Activated T-helper 9 cell treated with anti-CD3 and anti-CD28 coated beads, Interleukin-2, amount 50 U/mL, for 16 hours (primary cell): Measurements from ENCODE around the gene SUSD1.

Experiments used
- DNase-seq: peaks from one replicate; pipeline ENCODE4 v3.0.0-alpha.2; 2020; ENCODE audit warnings: low read depth

SUSD1 gene

GRCh38 chr9:112012026-112012902 is 162.8 kb downstream of the SUSD1 start:
- no peak for DNase-seq

- DNase-seq, result no peak
Measured at GRCh38 chr9:112011051-112011620, 164.0 kb downstream of the SUSD1 start.

GRCh38 chr9:112010537-112010936 is 164.6 kb downstream of the SUSD1 start:
- DNase-seq, result no peak

GRCh38 chr9:112009656-112010055 is 165.4 kb downstream of the SUSD1 start:
- DNase-seq, result no peak

- DNase-seq, result no peak
Measured at GRCh38 chr9:112007575-112008240, 167.4 kb downstream of the SUSD1 start.

GRCh38 chr9:112006361-112007020 is 168.6 kb downstream of the SUSD1 start:
- DNase-seq, result no peak

- no peak for DNase-seq
Measured at GRCh38 chr9:112005939-112006338, 169.2 kb downstream of the SUSD1 start.

GRCh38 chr9:112003538-112003937 is 171.6 kb downstream of the SUSD1 start:
- no peak for DNase-seq

- DNase-seq, result no peak
Measured at GRCh38 chr9:112002847-112003457, 172.1 kb downstream of the SUSD1 start.

GRCh38 chr9:112002131-112002846 is 172.8 kb downstream of the SUSD1 start:
- DNase-seq, result no peak

- DNase-seq, result no peak
Measured at GRCh38 chr9:112000743-112001142, 174.4 kb downstream of the SUSD1 start.

- no peak for DNase-seq
Measured at GRCh38 chr9:111999319-111999718, 175.8 kb downstream of the SUSD1 start.

- no peak for DNase-seq
Measured at GRCh38 chr9:111997831-111998230, 177.3 kb downstream of the SUSD1 start.

GRCh38 chr9:111994831-111995458 is 180.2 kb downstream of the SUSD1 start:
- no peak for DNase-seq

- no peak for DNase-seq
Measured at GRCh38 chr9:111993319-111993718, 181.8 kb downstream of the SUSD1 start.

- DNase-seq, result no peak
Measured at GRCh38 chr9:111992523-111992922, 182.6 kb downstream of the SUSD1 start.

- no peak for DNase-seq
Measured at GRCh38 chr9:111991179-111991578, 183.9 kb downstream of the SUSD1 start.
